ENCODE measurements around the gene NET1.

The NET1 gene

DNA sequence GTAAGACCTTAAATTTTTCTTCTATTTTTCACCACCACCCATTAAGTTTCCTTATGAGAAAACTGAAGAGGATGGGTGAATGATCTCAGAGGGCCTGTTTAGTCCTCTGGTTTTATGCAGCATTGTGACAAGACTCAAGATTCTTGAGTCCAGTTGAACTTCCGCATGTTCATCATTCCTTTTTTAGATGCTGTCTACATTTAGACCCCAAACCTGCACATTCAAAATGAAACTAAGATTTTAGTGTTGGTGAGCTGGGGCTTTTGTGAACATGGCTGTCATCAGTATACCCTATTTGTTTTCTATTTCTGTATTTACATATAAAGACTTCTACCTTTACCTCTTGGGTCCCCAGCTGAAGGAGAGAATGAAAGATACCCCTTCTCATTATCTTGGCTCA lies 31.1 kb downstream of the NET1 start:
- DNase-seq, result no peak

DNA sequence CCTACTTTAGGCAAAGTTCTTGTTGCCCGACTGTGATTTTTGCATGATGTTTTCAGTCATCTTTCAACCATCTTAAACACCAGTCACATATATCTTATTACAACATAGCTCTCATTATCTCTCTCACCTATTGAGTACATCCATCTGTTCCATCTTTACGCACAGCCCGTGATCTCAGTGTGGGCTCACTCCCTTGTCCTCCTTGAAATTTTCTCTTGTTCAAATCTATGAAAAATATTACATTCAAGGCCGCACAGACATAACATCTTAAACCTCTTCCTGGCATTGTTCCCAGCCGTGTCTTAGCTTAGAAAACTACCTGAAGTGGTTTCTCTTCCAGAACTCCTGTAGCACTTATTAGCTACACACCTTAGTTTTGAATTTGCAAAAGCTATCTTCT lies 32.6 kb downstream of the NET1 start:
- DNase-seq, result no peak

DNA sequence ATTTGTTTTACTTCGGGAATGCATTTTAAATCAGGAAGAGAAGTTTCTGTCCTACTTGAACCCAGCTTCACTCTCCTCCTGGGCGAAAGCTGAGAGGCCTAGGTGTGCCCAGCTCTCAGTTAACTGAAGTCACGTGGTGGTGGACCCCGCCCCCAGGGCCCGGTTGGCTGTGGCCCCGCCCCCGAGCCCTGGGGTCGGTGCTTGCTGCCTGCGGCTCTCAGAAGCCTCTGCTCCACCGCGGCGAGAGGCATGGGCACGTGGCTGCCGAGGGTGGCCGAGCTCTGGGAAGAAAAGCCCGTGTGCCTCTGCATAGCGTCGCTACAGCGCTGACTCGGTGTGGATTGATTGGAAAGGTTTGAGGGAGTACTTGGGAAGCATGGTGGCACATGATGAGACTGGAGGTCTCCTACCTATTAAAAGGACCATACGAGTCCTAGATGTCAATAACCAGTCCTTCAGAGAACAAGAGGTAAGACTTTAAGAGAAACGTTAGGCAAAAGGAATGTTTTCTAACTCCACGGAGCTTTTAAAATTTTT lies 34.1 kb downstream of the NET1 start:
- no peak for DNase-seq

GRCh38 chr10:5447056-5447455 lies 34.7 kb downstream of the NET1 start:
- DNase-seq, result no peak

GRCh38 chr10:5447611-5448071 lies 35.3 kb downstream of the NET1 start:
- DNase-seq, result no peak

GRCh38 chr10:5448333-5449001 lies 36.1 kb downstream of the NET1 start:
- DNase-seq, result no peak

GRCh38 chr10:5449227-5449626 lies 36.9 kb downstream of the NET1 start:
- no peak for DNase-seq

DNA sequence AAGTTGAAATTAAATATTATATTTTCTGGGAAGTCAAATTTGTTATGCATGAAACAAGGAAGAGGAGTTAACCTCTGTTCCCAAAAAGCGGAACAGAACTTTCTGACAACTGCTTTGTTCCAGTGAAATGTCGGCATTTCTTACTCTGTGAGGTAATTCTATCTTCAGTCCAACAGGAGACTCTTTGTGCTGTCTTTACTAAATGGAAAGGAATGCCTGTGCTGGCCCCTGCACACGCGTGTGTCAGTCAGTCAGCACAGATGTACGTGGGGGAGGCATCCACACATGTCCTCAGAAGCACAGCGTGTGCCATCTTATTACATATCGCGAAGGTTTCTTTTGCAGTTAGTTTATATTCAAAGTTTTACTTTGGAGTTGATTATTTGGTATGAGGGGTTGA lies 37.5 kb downstream of the NET1 start:
- no peak for DNase-seq

DNA sequence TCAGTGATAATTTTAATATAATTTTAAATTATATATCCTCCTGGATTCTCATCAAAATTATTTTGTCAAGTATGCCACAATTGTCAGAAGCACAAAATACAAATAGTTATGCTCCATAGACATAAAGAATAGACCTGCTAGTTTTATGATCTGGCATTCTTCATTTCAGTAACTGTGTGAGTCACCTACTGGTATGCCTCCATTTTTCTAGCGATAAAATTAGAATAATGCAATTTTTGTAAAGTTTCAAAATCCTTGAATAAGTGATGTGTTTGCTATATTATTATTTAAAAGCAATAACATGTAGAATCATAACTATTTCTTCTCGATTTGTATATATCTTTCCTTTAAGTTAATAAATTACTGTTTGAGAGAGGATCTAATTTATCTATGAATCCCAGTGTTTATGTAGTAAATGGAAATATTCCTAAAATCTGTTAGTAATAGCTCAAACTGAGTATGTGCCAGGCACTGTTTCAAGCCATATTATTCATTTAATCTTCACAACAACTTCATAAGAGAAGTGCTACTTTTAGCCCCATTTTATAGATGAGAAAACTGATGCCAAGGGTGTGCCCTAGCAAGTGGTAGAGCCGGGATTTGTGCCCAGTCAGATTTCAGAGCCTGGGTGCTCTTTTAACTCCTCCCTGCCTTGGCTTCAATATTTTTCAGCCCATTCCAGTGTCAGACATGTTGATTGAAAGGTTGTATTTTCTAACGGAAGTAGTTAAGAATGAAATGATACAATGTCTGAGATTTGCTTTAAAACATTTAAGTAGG lies 38.4 kb downstream of the NET1 start:
- no peak for DNase-seq

- DNase-seq, result no peak
Observed at GRCh38 chr10:5453749-5454489, 41.6 kb downstream of the NET1 start.

DNA sequence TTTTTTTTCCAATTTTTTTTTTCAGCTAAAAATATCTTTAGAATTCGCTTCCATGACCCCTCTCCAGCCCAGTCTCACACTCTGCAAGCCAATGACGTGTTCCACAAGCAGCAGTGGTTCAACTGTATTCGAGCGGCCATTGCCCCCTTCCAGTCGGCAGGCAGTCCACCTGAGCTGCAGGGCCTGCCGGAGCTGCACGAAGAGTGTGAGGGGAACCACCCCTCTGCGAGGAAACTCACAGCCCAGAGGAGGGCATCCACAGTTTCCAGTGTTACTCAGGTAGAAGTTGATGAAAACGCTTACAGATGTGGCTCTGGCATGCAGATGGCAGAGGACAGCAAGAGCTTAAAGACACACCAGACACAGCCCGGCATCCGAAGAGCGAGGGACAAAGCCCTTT lies 44.2 kb downstream of the NET1 start:
- DNase-seq, result no peak

DNA sequence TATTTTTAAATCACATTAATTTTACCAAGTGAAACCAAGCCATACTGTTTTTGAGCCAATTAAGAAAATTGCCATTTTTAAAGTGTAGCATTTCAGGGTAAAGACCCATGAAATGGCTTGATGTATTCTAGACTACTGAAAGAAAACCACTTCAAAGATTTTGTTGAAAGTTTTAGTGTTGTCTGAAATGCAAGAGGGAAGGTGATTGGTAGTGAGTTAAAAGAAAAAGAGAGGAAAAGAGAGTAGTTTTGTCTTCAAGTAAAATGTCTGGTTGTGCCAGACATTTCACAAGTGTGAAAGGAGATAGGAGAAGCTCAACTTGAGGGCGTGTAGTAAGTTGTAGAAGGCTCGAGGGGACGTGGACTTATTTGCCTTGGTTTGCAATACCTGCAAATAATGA lies 45.4 kb downstream of the NET1 start:
- DNase-seq, result no peak

GRCh38 chr10:5458425-5458824 lies 46.1 kb downstream of the NET1 start:
- no peak for DNase-seq

DNA sequence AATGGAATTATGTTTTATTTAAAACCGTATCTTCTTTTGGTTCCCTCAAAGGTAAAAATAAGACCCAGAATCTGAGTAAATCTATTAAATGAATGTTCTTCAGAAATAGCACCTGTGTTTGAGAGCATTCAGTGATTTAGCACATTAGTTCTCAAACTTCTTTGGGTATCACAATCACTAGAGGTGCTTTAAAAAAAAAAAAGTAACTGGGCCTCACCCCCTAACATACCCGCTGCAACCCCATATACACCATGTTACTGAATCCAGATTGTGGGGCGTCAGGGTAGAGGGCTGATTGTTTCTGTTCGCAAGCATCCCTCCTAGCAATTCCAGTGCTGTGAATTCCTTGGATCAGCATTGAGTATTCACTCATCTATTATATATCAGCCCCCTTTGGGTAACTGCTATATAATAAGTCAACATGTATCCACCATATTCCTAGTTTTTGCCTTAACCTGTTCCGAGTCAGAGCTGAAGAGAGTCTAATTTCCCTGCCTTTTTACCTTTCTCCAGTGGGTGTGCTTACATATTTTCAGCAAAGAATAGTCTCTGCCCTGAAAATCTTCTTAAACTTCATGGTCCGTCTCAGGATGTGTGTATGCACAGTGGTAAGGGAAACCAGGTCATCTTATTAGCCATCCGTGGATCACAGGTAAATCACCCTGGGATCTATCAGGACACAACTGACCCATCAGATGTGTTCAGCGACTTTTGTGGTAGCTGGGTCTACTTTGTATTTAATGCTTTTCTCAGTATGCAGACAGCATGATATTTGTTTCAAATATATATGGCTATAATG lies 46.8 kb downstream of the NET1 start:
- DNase-seq, result no peak

DNA sequence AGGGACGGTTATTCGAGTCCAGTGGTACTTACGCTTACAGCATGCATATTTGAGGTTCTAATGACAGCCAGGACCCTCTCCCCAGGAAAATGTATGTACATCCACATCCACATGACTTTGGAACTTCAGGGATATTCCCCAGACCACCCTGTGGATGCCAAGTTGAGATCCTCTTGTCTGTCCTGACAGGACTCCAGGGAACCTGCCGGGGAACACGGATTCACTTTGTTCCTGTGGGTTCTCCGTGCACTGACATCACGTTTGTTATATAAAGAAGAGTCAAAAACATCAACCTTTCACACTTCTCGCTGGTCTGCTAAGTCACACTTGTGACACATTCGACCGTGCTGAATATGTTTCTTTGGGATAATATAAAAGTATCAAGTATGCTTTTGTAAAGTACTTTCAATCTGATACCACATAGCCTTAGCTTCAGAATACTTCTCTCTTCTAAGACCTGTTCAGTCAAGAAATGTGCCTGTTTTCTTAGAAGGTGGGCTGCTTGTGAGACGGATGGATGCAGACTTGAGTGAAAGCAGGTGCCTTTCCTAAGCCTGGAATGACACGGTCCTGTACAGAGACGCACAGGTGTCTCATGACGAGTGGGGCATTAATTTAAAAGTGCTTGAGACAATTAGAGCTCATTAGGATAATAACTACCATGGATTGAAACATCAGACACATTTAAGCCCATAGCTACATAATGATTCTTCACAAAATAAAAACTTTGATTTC lies 48.3 kb downstream of the NET1 start:
- DNase-seq, result no peak

GRCh38 chr10:5461203-5461588 lies 48.8 kb downstream of the NET1 start:
- DNase-seq, result no peak

DNA sequence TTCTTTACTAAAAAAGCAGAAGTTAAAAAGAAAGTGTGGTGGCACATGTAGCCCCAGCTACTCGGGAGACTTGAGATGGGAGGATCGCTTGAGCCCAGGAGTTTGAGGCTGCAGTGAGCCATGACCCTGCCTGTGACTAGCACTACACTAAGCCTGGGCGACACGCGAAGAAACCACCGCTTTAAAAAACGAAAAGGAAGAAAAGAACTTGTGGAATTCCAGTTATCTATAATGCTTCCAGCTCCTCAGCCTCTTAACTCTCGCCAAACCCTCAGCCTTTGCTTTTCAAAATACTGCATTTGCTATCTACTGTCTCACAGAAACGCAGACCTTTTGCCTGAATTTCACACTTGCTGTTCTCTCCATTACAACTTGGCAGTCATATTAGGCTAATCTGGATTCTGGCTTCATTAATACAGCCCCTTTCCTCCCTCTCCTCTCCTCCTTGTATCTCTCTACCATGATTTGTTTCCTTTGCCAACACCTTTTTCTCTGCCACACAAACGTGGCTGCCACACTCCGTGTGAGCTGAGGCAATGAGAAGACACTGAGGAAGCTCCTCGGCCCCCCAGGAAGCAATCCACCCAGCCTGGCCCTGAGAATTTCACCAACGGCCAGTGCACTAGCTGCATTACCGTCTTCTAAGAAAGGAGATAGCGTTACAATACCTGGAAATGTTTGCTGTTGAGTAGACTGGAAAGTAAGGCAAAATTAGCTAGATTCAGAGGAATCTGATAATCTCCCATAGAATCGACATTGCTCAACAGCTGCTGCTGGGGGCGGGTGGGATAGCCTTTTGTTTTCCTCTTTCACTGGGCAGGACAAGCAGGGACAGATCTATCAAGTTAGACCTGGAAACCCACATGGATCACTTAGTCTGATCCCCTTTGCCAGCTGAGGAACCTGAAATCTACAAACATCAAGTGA lies 49.8 kb downstream of the NET1 start:
- no peak for DNase-seq

DNA sequence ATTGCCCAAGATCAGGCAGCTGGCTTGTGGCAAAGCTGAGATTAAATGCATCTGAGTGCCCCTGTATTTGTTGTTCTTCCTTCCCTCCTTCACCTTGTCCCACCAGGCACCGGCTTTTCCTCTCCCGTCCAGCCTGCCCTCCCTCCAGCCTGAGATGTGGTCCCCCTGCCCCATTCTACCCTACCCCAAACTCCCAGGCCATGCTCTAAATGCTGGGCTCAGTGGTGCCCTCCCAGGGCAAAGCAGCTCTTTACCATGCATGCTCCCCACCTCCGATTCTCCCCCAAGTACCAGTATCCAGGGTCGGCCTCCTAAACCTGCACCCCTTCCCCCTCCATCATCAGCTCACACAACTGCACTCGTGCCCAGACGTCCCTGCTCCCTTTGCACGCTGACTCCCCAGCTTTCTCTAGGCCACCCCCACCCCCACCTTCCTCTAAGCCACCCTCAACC lies 50.5 kb downstream of the NET1 start:
- DNase-seq, result no peak

DNA sequence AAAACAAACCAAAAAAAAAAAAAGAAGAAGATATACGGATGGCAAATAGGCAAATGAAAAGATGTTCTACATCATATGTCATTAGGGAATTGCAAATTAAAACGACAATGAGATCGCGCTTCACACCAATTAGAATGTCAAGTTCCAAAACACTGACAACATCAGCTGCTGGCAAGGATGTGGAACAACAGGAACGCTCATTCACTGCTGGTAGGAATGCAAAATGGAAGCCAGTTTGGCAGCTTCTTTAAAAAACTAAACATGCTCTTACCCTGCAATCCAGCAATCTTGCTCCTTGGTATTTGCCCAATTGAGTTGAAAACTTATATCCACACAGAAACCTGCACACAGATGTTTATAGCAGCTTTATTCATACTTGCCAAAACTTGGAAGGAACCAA lies 52.2 kb downstream of the NET1 start:
- no peak for DNase-seq

GRCh38 chr10:5465976-5466450 lies 53.7 kb downstream of the NET1 start:
- no peak for DNase-seq

Measured in NCI-H1048 (cell line).